HepG2 (cell line): ENCODE data around the gene THSD8. TPM values are rescaled to one million over a fixed set of nuclear protein-coding genes. Genes with fewer than 3 reads are reported as not detected.

ENCODE experiments used
- ATAC-seq: fragments of 200-7000 bp; cut with Tn5 transposase; 3 replicates; pipeline ENCODE4 v1.9.1; 2020; ENCODE audit warnings: mild to moderate bottlenecking, moderate library complexity
- BruUV-seq: library from RNA; stranded (reverse); fragments of 400-500 nt; replicated peaks from 2 replicates; lab custom pipeline; 2021; lab: Mats Ljungman, UMichigan
- CTCF ChIA-PET: fragments of 300-600 bp; formaldehyde crosslinking; extraction: SDS; loops from one replicate; lab custom pipeline; 2021; ENCODE audit warnings: low total read pairs, inconsistent platforms, low intra/inter-chr PET ratio; lab: Yijun Ruan, JAX
- POLR2A ChIA-PET: fragments of 350-600 bp; sonication (Branson Sonifier 250); formaldehyde crosslinking; loops from one replicate; lab custom pipeline; 2020; ENCODE audit warnings: antibody characterized with exemption, inconsistent platforms; lab: Yijun Ruan, JAX
- DNase-seq: peaks from one replicate; pipeline ENCODE4 v3.0.0-alpha.2; 2015; ENCODE audit warnings: low spot score
- FAIRE-seq: peaks from 3 replicates; lab custom pipeline; 2011; peaks lifted over from hg19 to GRCh38; lab: Jason Lieb, UNC
- H2AFZ ChIP-seq: one replicate; pipeline ENCODE4 v1.6.1; 2011; ENCODE audit warnings: low read length, inconsistent platforms
- H3K27ac ChIP-seq: fragments of 300-600 bp; 3 replicates; pipeline ENCODE4 v1.8.0; 2011; ENCODE audit warnings: mixed run types, mild to moderate bottlenecking, mixed read lengths, low read length, inconsistent platforms; ENCODE audit not compliant: insufficient read depth; ENCODE audit errors: extremely low read length
- H3K27me3 ChIP-seq, 2 experiments: fragments of 200-600 bp in 1 of 2; 2 replicates in 1 of 2; 3 replicates in 1 of 2; pipeline versions ENCODE4 v1.6.0 to v1.8.0; 2011; ENCODE audit warnings: low read length in 2 of 2, mild to moderate bottlenecking in 2 of 2, moderate library complexity in 2 of 2, inconsistent platforms in 1 of 2; ENCODE audit not compliant: insufficient read depth in 2 of 2, control insufficient read depth in 1 of 2
- H3K36me3 ChIP-seq, 2 experiments: fragments of 200-600 bp in 1 of 2; replicated peaks in 1 of 2; 2 replicates in 1 of 2; 3 replicates in 1 of 2; pipeline versions ENCODE4 v1.5.1 to v1.8.0; 2011; ENCODE audit warnings: low read length in 2 of 2, inconsistent platforms in 1 of 2; ENCODE audit not compliant: insufficient read depth in 2 of 2, control insufficient read depth in 1 of 2
- H3K4me1 ChIP-seq: 2 replicates; pipeline ENCODE4 v1.5.1; 2012; ENCODE audit warnings: low read length, inconsistent platforms; ENCODE audit not compliant: insufficient read depth
- H3K4me2 ChIP-seq: 2 replicates; pipeline ENCODE4 v1.6.0; 2011; ENCODE audit warnings: low read depth, low read length, inconsistent platforms
- H3K4me3 ChIP-seq, 3 experiments: fragments of 200-600 bp in 1 of 3; sonication (generic), shearing (Covaris generic) in 1 of 3; replicated peaks in 1 of 3; 2 replicates each; pipeline ENCODE4 v1.5.1; 2011 to 2016; ENCODE audit warnings: low read length in 3 of 3, inconsistent platforms in 2 of 3, low read depth in 2 of 3, mild to moderate bottlenecking in 2 of 3, control low read depth in 1 of 3, mixed read lengths in 1 of 3; ENCODE audit not compliant: insufficient read depth in 1 of 3
- H3K79me2 ChIP-seq: one replicate; pipeline ENCODE4 v1.6.1; 2011; ENCODE audit warnings: low read length, inconsistent platforms; ENCODE audit not compliant: insufficient read depth
- H3K9ac ChIP-seq: 2 replicates; pipeline ENCODE4 v1.6.0; 2011; ENCODE audit warnings: mild to moderate bottlenecking, low read depth, low read length, inconsistent platforms; ENCODE audit not compliant: insufficient read depth
- H3K9me3 ChIP-seq: 2 replicates; pipeline ENCODE4 v1.5.1; 2012; ENCODE audit warnings: mild to moderate bottlenecking, low read length
- H4K20me1 ChIP-seq: 2 replicates; pipeline ENCODE4 v1.6.0; 2011; ENCODE audit warnings: inconsistent platforms, mild to moderate bottlenecking, low read length, moderate library complexity; ENCODE audit not compliant: insufficient read depth
- BATF2 ChIP-seq: sonication (generic); formaldehyde crosslinking; IDR thresholded peaks from 2 replicates; pipeline ENCODE4 v1.8.0; 2022; ENCODE audit warnings: mild to moderate bottlenecking, missing genetic modification reagents, moderate library complexity
- BCL6 ChIP-seq: IDR thresholded peaks from 2 replicates; pipeline ENCODE4 v1.6.1; 2016; ENCODE audit warnings: missing genetic modification reagents, missing compliant biosample characterization
- CENPX ChIP-seq: sonication (generic); formaldehyde crosslinking; IDR thresholded peaks from 2 replicates; pipeline ENCODE4 v1.9.0; 2021; ENCODE audit warnings: mild to moderate bottlenecking, missing genetic modification reagents, moderate library complexity
- GPBP1L1 ChIP-seq: sonication (generic); formaldehyde crosslinking; IDR thresholded peaks from 2 replicates; pipeline ENCODE4 v1.5.0; 2020; ENCODE audit warnings: mild to moderate bottlenecking, missing genetic modification reagents
- KDM2A ChIP-seq: sonication (generic); formaldehyde crosslinking; IDR thresholded peaks from 2 replicates; pipeline ENCODE4 v1.4.0; 2020; ENCODE audit warnings: low read depth, missing genetic modification reagents, borderline replicate concordance
- MAFG ChIP-seq: sonication (generic); formaldehyde crosslinking; IDR thresholded peaks from 2 replicates; pipeline ENCODE4 v1.5.1; 2020; ENCODE audit warnings: mild to moderate bottlenecking, missing genetic modification reagents
- SAP130 ChIP-seq: IDR thresholded peaks from 2 replicates; pipeline ENCODE4 v1.6.1; 2016; ENCODE audit warnings: low read depth
- ZFP62 ChIP-seq: sonication (generic); formaldehyde crosslinking; IDR thresholded peaks from 2 replicates; pipeline ENCODE4 v1.4.0; 2020; ENCODE audit warnings: missing genetic modification reagents
- ZNF24 ChIP-seq: fragments of 450-650 bp; IDR thresholded peaks from 2 replicates; pipeline ENCODE4 v1.6.1; 2017; ENCODE audit warnings: antibody characterized with exemption, mild to moderate bottlenecking
- ZNF792 ChIP-seq: IDR thresholded peaks from 2 replicates; pipeline ENCODE4 v1.6.1; 2016
- WGBS: methylation state at CpG from one replicate; pipeline ENCODE4 v1.1.6; 2017; ENCODE audit warnings: low lambda C conversion rate; 5-methylcytosine and 5-hydroxymethylcytosine counted together
- in situ Hi-C: cut with HindIII; loops from 2 replicates; pipeline ENCODE4 v1.10.0; 2017; ENCODE audit warnings: low pct_unique_long_range_greater_than_20kb; ENCODE audit not compliant: extremely low pct_ligation_motif_present
- intact Hi-C: fragments of 100-400 bp; cut with micrococcal nuclease; formaldehyde crosslinking; loops from one replicate; pipeline ENCODE4 v1.10.0; 2022; ENCODE audit not compliant: unreplicated experiment
- polyA plus RNA-seq, 8 experiments: library from polyadenylated mRNA; depleted of rRNA in 3 of 8; stranded (reverse) in 7 of 8; unstranded in 1 of 8; fragments of >200 nt; fragmentation: Illumina TruSeq in 4 of 8; extraction: Trizol in 4 of 8; gene quantifications; 2 replicates each; pipeline versions ENCODE4 v1.2.1 to v1.2.3, GENCODE V29; 2011 to 2016; ENCODE audit warnings: low read depth in 4 of 8, missing spikeins in 1 of 8, mixed read lengths in 1 of 8; ENCODE audit not compliant: insufficient read depth in 1 of 8
- total RNA-seq, 5 experiments: library from RNA; depleted of rRNA; stranded (reverse); fragments of >200 nt; fragmentation: Illumina TruSeq; extraction: Trizol; gene quantifications; 2 replicates each; pipeline ENCODE4 v1.2.3, GENCODE V29; 2016; ENCODE audit warnings: low read depth in 1 of 5
- TF ChIP-seq, protein P1 (sequence below): sonication (generic); formaldehyde crosslinking; IDR thresholded peaks from 2 replicates; pipeline ENCODE4 v1.8.0; 2022; ENCODE audit warnings: low read depth, missing genetic modification reagents
- TF ChIP-seq, protein P2 (sequence below): sonication (generic); formaldehyde crosslinking; IDR thresholded peaks from 2 replicates; pipeline ENCODE4 v1.8.1; 2023; ENCODE audit warnings: missing genetic modification reagents, inconsistent platforms, borderline replicate concordance

The THSD8 gene
- total and polyA plus RNA-seq, 2 of the 13 experiments (the other 11 are each of a cell fraction or from before 2014, with no cell fraction given): 4.8 to 14.9 TPM

- POLR2A ChIA-PET: interaction anchor here (0.8 kb wide), 1 partner anchor 45 kb away, joined by 3 read pairs; no protein-coding TSS in a partner anchor
- Histone ChIP-seq H4K20me1 (no peaks in the 10 kb centered on the region), H3K27me3 (peaks cover 0 to 21% of the 10 kb centered on the region in 2 experiments; a peak in 2 of 5 replicates), H3K36me3 (no peaks in the 10 kb centered on the region), H3K9ac (no peak overlapping the region), H3K4me2 (no peak overlapping the region), H3K27ac (no peak overlapping the region), H3K9me3 (no peaks in the 10 kb centered on the region), H3K4me3 (no peak overlapping the region), H3K79me2 (no peaks in the 10 kb centered on the region), H2AFZ (no peak overlapping the region), H3K4me1 (peaks cover 51% of the 10 kb centered on the region)
- 10% methylated on average over 4 of the region's 4 CpGs for WGBS
- DNase-seq (no peak), ATAC-seq (no peak), FAIRE-seq (no peak)
- BruUV-seq: no TSS peak
- intact Hi-C loops: no loop called here
- in situ Hi-C loops: loop anchor here (5.0 kb wide), 1 partner anchor 65 kb away; no protein-coding TSS in a partner anchor
- CTCF ChIA-PET: interaction anchor here (0.8 to 1.1 kb wide), 2 partner anchors 11 kb away, joined by 3 read pairs; no protein-coding TSS in a partner anchor
- TF ChIP-seq ZNF24 (0 out of 2 replicates have a peak, but pooled peaks have one; percentile 25), ZFP62 (CRISPR knock-in tag) (no peak)
- TF ChIP-seq, all 625 proteins: peak for 1
Measured at GRCh38 chr19:12837225-12837624, 35.4 kb downstream of the THSD8 start.

DNA sequence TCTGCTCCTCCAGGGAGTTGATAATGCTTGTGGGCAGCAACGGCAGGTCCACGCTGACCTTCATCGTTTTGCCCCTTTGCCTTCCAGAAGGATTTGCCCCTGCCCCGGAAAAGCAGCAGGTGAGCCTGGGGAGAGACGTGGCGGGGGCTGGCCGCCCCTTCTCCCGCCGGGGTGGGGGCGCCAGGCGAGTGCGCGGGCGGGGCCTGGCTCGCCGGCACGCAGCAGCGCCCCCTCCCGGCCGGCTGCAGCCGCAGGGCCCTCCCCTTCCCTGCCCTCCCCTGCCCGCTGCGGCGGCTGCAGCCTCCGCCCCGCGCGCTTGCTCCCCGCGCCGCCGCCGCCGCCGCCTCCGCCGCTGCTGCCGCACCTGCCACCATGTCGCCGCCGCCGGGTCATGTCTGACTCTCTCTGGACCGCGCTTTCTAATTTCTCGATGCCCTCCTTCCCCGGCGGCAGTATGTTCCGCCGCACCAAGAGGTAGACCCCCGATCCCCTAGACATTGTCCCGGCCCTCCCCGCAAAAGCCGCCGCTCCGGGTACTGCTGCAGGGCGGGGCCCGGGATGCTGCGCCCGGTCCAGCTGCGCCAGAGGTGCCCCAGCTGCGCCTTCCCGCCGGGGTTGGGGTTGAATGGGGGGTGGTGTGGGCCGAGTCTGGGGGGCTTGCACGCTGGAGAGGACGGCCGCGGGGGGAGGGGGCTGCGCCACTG is 36.5 kb downstream of the THSD8 start, which contains the start of gene MAST1:
MAST1 (plus strand) TSS at position 334 of the 704 bp plus-strand sequence; CDS start at position 392, 58 bp downstream.
- no peak for FAIRE-seq
- Histone ChIP-seq H3K79me2 (no peaks in the 10 kb centered on the region), H4K20me1 (no peaks in the 10 kb centered on the region), H3K36me3 (no peaks in the 10 kb centered on the region), H2AFZ (no peak within 1 kb of the TSS), H3K4me2 (peak within 1 kb of the TSS; percentile 84), H3K9ac (peak within 1 kb of the TSS; percentile 54; the same call in 1 of the 2 replicates), H3K4me3 (peak within 1 kb of the TSS; percentile 49 to 75 (median 70); a peak in 5 of 6 replicates), H3K4me1 (peaks cover 43% of the 10 kb centered on the region), H3K27ac (no peak within 1 kb of the TSS), H3K27me3 (peaks cover 0 to 15% of the 10 kb centered on the region in 2 experiments; a peak in 2 of 5 replicates), H3K9me3 (no peaks in the 10 kb centered on the region)
- no TSS peak for BruUV-seq
- ATAC-seq: peak; percentile 66
- no peak for DNase-seq
- intact Hi-C loops: no loop called here
- 4% methylated on average over 32 of the region's 69 CpGs for WGBS
- POLR2A ChIA-PET: no interaction called here
- in situ Hi-C loops: loop anchor here (5.0 kb wide), 1 partner anchor 66 kb away; no protein-coding TSS in a partner anchor
- CTCF ChIA-PET: interaction anchor here (0.8 to 1.1 kb wide), 2 partner anchors 9 to 12 kb away, joined by 3 read pairs; no protein-coding TSS in a partner anchor
- TF ChIP-seq BCL6 (CRISPR knock-in tag): no peak
- TF ChIP-seq BATF2 (CRISPR knock-in tag): no peak
- peak; percentile 37; the same call in 1 of the 2 replicates for TF ChIP-seq KDM2A (CRISPR knock-in tag)
- no peak for TF ChIP-seq ZNF792 (CRISPR knock-in tag)
- TF ChIP-seq, protein P1, sequence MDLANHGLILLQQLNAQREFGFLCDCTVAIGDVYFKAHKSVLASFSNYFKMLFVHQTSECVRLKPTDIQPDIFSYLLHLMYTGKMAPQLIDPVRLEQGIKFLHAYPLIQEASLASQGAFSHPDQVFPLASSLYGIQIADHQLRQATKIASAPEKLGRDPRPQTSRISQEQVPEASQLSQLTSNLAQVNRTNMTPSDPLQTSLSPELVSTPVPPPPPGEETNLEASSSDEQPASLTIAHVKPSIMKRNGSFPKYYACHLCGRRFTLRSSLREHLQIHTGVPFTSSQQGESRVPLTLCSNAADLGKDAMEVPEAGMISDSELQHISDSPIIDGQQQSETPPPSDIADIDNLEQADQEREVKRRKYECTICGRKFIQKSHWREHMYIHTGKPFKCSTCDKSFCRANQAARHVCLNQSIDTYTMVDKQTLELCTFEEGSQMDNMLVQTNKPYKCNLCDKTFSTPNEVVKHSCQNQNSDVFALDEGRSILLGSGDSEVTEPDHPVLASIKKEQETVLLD: 0 out of 2 replicates have a peak, but pooled peaks have one; percentile 44
- TF ChIP-seq MAFG (CRISPR knock-in tag): no peak
- TF ChIP-seq, protein P2, sequence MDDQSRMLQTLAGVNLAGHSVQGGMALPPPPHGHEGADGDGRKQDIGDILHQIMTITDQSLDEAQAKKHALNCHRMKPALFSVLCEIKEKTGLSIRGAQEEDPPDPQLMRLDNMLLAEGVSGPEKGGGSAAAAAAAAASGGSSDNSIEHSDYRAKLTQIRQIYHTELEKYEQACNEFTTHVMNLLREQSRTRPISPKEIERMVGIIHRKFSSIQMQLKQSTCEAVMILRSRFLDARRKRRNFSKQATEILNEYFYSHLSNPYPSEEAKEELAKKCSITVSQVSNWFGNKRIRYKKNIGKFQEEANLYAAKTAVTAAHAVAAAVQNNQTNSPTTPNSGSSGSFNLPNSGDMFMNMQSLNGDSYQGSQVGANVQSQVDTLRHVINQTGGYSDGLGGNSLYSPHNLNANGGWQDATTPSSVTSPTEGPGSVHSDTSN: no peak
- peak; percentile 25; the same call in 1 of the 2 replicates for TF ChIP-seq SAP130 (CRISPR knock-in tag)
- TF ChIP-seq GPBP1L1: no peak
- no peak for TF ChIP-seq CENPX (CRISPR knock-in tag)
